Dendritic cell treated with granulocyte-macrophage colony-stimulating factor and Interleukin-4, amounts not matched to agents 40 ng/mL and 50 ng/mL, for 4 days (primary cell): Measurements from ENCODE around the gene SFTPA1.
"Not testable (repeated sequence)": the region's sequence is repeated elsewhere in the genome, so short reads cannot be mapped to it uniquely, and the experiment has no call there.

Source experiments
- H3K27ac Mint-ChIP-seq: one replicate; pipeline ENCODE4 v1.8.0; 2022; ENCODE audit warnings: mild to moderate bottlenecking, mixed read lengths
- H3K27me3 Mint-ChIP-seq: one replicate; pipeline ENCODE4 v1.8.0; 2022; ENCODE audit warnings: mild to moderate bottlenecking, mixed read lengths
- H3K36me3 Mint-ChIP-seq: one replicate; pipeline ENCODE4 v1.8.0; 2022; ENCODE audit warnings: low read depth, mixed read lengths
- H3K4me1 Mint-ChIP-seq: one replicate; pipeline ENCODE4 v1.8.0; 2022; ENCODE audit warnings: low read depth, mixed read lengths
- H3K4me3 Mint-ChIP-seq: one replicate; pipeline ENCODE4 v1.8.0; 2022; ENCODE audit warnings: mild to moderate bottlenecking, moderate library complexity, mixed read lengths
- H3K9me3 Mint-ChIP-seq: one replicate; pipeline ENCODE4 v1.8.0; 2022; ENCODE audit warnings: mixed read lengths
- intact Hi-C: fragments of 100-400 bp; cut with micrococcal nuclease; formaldehyde crosslinking; loops from one replicate; pipeline ENCODE4 v1.15.0; 2022

Gene SFTPA1

GRCh38 chr10:79628988-79629954 is 18.5 kb downstream of the SFTPA1 start:
- Mint-ChIP-seq H3K27me3 (peaks cover 2% of the 10 kb centered on the region), H3K27ac (no peak overlapping the region), H3K36me3 (no peaks in the 10 kb centered on the region), H3K4me1 (no peaks in the 10 kb centered on the region), H3K9me3 (no peaks in the 10 kb centered on the region), H3K4me3 (no peak overlapping the region)
- intact Hi-C loops: no loop called here

- no peaks in the 10 kb centered on the region for H3K9me3 Mint-ChIP-seq
- H3K4me3 Mint-ChIP-seq: no peak overlapping the region
- peaks cover 2% of the 10 kb centered on the region for H3K27me3 Mint-ChIP-seq
- H3K36me3 Mint-ChIP-seq: no peaks in the 10 kb centered on the region
- H3K4me1 Mint-ChIP-seq: no peaks in the 10 kb centered on the region
- H3K27ac Mint-ChIP-seq: no peak overlapping the region
- intact Hi-C loops: no loop called here
Measured at GRCh38 chr10:79629955-79630327, 19.2 kb downstream of the SFTPA1 start.

- H3K27me3 Mint-ChIP-seq, H3K4me1 Mint-ChIP-seq, H3K9me3 Mint-ChIP-seq, H3K4me3 Mint-ChIP-seq, intact Hi-C loops, H3K36me3 Mint-ChIP-seq, H3K27ac Mint-ChIP-seq: not testable (repeated sequence)
Measured at GRCh38 chr10:79636654-79637199, 26.0 kb downstream of the SFTPA1 start.

- no peaks in the 10 kb centered on the region for H3K36me3 Mint-ChIP-seq
- intact Hi-C loops: no loop called here
- H3K4me1 Mint-ChIP-seq: no peaks in the 10 kb centered on the region
- no peaks in the 10 kb centered on the region for H3K27me3 Mint-ChIP-seq
- no peak overlapping the region for H3K27ac Mint-ChIP-seq
- no peak overlapping the region for H3K4me3 Mint-ChIP-seq
- no peaks in the 10 kb centered on the region for H3K9me3 Mint-ChIP-seq
Measured at GRCh38 chr10:79638318-79638717, 27.6 kb downstream of the SFTPA1 start.

GRCh38 chr10:79652695-79653094 is 42.0 kb downstream of the SFTPA1 start:
- H3K27ac Mint-ChIP-seq, H3K36me3 Mint-ChIP-seq, H3K4me3 Mint-ChIP-seq, H3K27me3 Mint-ChIP-seq, H3K4me1 Mint-ChIP-seq, intact Hi-C loops, H3K9me3 Mint-ChIP-seq: not testable (repeated sequence)

- H3K4me3 Mint-ChIP-seq, H3K27ac Mint-ChIP-seq, H3K27me3 Mint-ChIP-seq, intact Hi-C loops, H3K4me1 Mint-ChIP-seq, H3K36me3 Mint-ChIP-seq, H3K9me3 Mint-ChIP-seq: not testable (repeated sequence)
Measured at GRCh38 chr10:79663287-79663686, 52.5 kb downstream of the SFTPA1 start.

- intact Hi-C loops, H3K36me3 Mint-ChIP-seq, H3K27ac Mint-ChIP-seq, H3K4me3 Mint-ChIP-seq, H3K27me3 Mint-ChIP-seq, H3K9me3 Mint-ChIP-seq, H3K4me1 Mint-ChIP-seq: not testable (repeated sequence)
Measured at GRCh38 chr10:79664686-79665085, 53.9 kb downstream of the SFTPA1 start.
